RCC 7860 (cell line): Measurements from ENCODE around the gene ME3.

Source experiments
- DNase-seq: peaks from one replicate; pipeline ENCODE4 v3.0.0-alpha.2; 2015; ENCODE audit warnings: low spot score
- FAIRE-seq: peaks from 2 replicates; lab custom pipeline; 2012; peaks lifted over from hg19 to GRCh38; lab: Jason Lieb, UNC

The ME3 gene

GRCh38 chr11:86672007-86672621, at the start of gene ME3:
Gene ME3 (minus strand): TSS chr11:86672616.
- no peak for FAIRE-seq
- no peak for DNase-seq

GRCh38 chr11:86722006-86722405, 49.6 kb upstream of the ME3 start:
- peak; percentile 73 for FAIRE-seq
- DNase-seq, result peak; percentile 16

- no peak for FAIRE-seq
- no peak for DNase-seq
These were observed 48.1 kb upstream of the ME3 start for GRCh38 chr11:86720546-86720945.

- DNase-seq (peak; percentile 94), FAIRE-seq (peak; percentile 97)
These were observed 47.5 kb upstream of the ME3 start for GRCh38 chr11:86719781-86720463.

- FAIRE-seq, result no peak
- DNase-seq, result no peak
These were observed 46.6 kb upstream of the ME3 start for GRCh38 chr11:86718999-86719398.

- no peak for FAIRE-seq
- DNase-seq, result no peak
These were observed 46.1 kb upstream of the ME3 start for GRCh38 chr11:86718521-86718920.

GRCh38 chr11:86717817-86718501, 45.5 kb upstream of the ME3 start:
- DNase-seq (no peak), FAIRE-seq (no peak)

GRCh38 chr11:86715611-86716010, 43.2 kb upstream of the ME3 start:
- DNase-seq, result no peak
- no peak for FAIRE-seq

- DNase-seq, result no peak
- no peak for FAIRE-seq
These were observed 41.1 kb upstream of the ME3 start for GRCh38 chr11:86713552-86713951.

- FAIRE-seq (no peak), DNase-seq (no peak)
These were observed 38.5 kb upstream of the ME3 start for GRCh38 chr11:86710936-86711335.

- no peak for DNase-seq
- no peak for FAIRE-seq
These were observed 36.3 kb upstream of the ME3 start for GRCh38 chr11:86708669-86709068.

- DNase-seq (no peak), FAIRE-seq (no peak)
These were observed 34.1 kb upstream of the ME3 start for GRCh38 chr11:86706338-86707131.

- FAIRE-seq (no peak), DNase-seq (no peak)
These were observed 32.3 kb upstream of the ME3 start for GRCh38 chr11:86704710-86705109.

- no peak for FAIRE-seq
- DNase-seq, result no peak
These were observed 31.6 kb upstream of the ME3 start for GRCh38 chr11:86703987-86704386.

- no peak for DNase-seq
- FAIRE-seq, result no peak
These were observed 30.0 kb upstream of the ME3 start for GRCh38 chr11:86702220-86702983.

- FAIRE-seq, result no peak
- DNase-seq, result no peak
These were observed 26.8 kb upstream of the ME3 start for GRCh38 chr11:86699040-86699791.

GRCh38 chr11:86698639-86699038, 26.2 kb upstream of the ME3 start:
- DNase-seq (no peak), FAIRE-seq (no peak)

GRCh38 chr11:86696451-86696850, 24.0 kb upstream of the ME3 start:
- DNase-seq, result no peak
- FAIRE-seq, result no peak

- DNase-seq, result peak; percentile 83
These were observed 23.6 kb upstream of the ME3 start for GRCh38 chr11:86696004-86696403.

GRCh38 chr11:86695373-86695772, 23.0 kb upstream of the ME3 start:
- DNase-seq, result no peak

More at GRCh38 chr11:86696004-86696403, 23.6 kb upstream of the ME3 start:
- peak; percentile 88 for FAIRE-seq

More at GRCh38 chr11:86695373-86695772, 23.0 kb upstream of the ME3 start:
- no peak for FAIRE-seq
